Measurements from ENCODE around the gene NATD1.

DNA sequence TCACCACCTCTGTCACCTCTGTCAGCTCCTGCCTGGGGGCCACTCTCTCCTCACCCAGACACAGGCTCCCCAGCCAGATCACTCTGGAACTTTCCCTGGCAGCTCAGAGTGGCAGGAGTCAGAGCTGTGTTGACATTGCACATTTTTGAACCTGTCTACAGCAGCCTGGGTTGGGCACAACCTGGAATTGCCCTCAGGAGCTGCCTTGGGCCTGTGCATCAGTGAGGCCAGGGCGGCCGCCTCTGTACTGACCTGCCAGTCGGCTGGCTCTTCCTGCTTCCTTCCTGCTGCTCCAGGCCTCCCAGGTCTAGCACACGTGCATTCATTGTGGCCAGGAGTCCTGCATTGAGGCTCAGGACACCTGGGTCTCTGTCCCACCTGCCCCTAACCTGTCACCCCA, 25.1 kb downstream of the NATD1 start:
- TF ChIP-seq, protein P1, sequence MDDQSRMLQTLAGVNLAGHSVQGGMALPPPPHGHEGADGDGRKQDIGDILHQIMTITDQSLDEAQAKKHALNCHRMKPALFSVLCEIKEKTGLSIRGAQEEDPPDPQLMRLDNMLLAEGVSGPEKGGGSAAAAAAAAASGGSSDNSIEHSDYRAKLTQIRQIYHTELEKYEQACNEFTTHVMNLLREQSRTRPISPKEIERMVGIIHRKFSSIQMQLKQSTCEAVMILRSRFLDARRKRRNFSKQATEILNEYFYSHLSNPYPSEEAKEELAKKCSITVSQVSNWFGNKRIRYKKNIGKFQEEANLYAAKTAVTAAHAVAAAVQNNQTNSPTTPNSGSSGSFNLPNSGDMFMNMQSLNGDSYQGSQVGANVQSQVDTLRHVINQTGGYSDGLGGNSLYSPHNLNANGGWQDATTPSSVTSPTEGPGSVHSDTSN (IDR thresholded peaks at IDR 0.05), result no peak
- no peak for TF ChIP-seq SIN3A (IDR thresholded peaks at IDR 0.05; ENCODE audit: borderline replicate concordance, low read depth, low read length)
- TF ChIP-seq, protein P2, sequence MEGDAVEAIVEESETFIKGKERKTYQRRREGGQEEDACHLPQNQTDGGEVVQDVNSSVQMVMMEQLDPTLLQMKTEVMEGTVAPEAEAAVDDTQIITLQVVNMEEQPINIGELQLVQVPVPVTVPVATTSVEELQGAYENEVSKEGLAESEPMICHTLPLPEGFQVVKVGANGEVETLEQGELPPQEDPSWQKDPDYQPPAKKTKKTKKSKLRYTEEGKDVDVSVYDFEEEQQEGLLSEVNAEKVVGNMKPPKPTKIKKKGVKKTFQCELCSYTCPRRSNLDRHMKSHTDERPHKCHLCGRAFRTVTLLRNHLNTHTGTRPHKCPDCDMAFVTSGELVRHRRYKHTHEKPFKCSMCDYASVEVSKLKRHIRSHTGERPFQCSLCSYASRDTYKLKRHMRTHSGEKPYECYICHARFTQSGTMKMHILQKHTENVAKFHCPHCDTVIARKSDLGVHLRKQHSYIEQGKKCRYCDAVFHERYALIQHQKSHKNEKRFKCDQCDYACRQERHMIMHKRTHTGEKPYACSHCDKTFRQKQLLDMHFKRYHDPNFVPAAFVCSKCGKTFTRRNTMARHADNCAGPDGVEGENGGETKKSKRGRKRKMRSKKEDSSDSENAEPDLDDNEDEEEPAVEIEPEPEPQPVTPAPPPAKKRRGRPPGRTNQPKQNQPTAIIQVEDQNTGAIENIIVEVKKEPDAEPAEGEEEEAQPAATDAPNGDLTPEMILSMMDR (IDR thresholded peaks at IDR 0.05), result no peak

Measured in SK-N-SH (cell line).